Mucosa of rectum (tissue), 2 donors: Measurements from ENCODE around the gene DNTT.

Source experiments
- H3K27ac ChIP-seq, 2 donors: one replicate each; pipeline ENCODE4 v1.7.0; 2013; ENCODE audit warnings: inconsistent platforms in 2 of 2, low read depth in 2 of 2, low read length in 2 of 2
- H3K27me3 ChIP-seq, 2 donors: one replicate each; pipeline ENCODE4 v1.7.0; 2013; ENCODE audit warnings: low read length in 2 of 2; ENCODE audit not compliant: control insufficient read depth in 2 of 2, insufficient read depth in 2 of 2
- H3K36me3 ChIP-seq, 2 donors: one replicate each; pipeline ENCODE4 v1.7.0; 2013; ENCODE audit warnings: low read length in 2 of 2; ENCODE audit not compliant: control insufficient read depth in 2 of 2, insufficient read depth in 2 of 2
- H3K4me1 ChIP-seq, 2 donors: one replicate each; pipeline ENCODE4 v1.7.0; 2013; ENCODE audit warnings: low read length in 2 of 2, mild to moderate bottlenecking in 1 of 2; ENCODE audit not compliant: control insufficient read depth in 2 of 2, insufficient read depth in 2 of 2
- H3K4me3 ChIP-seq, 2 donors: one replicate each; pipeline ENCODE4 v1.7.0; 2013; ENCODE audit warnings: low read length in 2 of 2
- H3K9ac ChIP-seq, 2 donors: one replicate each; pipeline ENCODE4 v1.7.0; 2013; ENCODE audit warnings: low read length in 2 of 2, low read depth in 1 of 2, mild to moderate bottlenecking in 1 of 2
- H3K9me3 ChIP-seq, 2 donors: one replicate each; pipeline ENCODE4 v1.7.0; 2013; ENCODE audit warnings: low read length in 2 of 2; ENCODE audit not compliant: control insufficient read depth in 2 of 2
- donor health status: healthy.
- donor health status: Normal muscosa, but diverticular disease.

DNTT gene

GRCh38 chr10:96371356-96371755, 67.1 kb downstream of the DNTT start:
- Histone ChIP-seq H3K27me3 (peaks cover 0 to 3% of the 10 kb centered on the region in 2 donors), H3K4me1 (peaks cover 6 to 7% of the 10 kb centered on the region in 2 donors), H3K27ac (no peak overlapping the region), H3K9me3 (no peaks in the 10 kb centered on the region), H3K36me3 (no peaks in the 10 kb centered on the region), H3K9ac (no peak overlapping the region), H3K4me3 (no peak overlapping the region)

- H3K36me3 ChIP-seq, result no peaks in the 10 kb centered on the region
- peaks cover 0 to 3% of the 10 kb centered on the region in 2 donors for H3K27me3 ChIP-seq
- no peaks in the 10 kb centered on the region for H3K9me3 ChIP-seq
- peaks cover 6 to 7% of the 10 kb centered on the region in 2 donors for H3K4me1 ChIP-seq
- no peak overlapping the region for H3K9ac ChIP-seq
- no peak overlapping the region for H3K4me3 ChIP-seq
- H3K27ac ChIP-seq, result no peak overlapping the region
Measured at GRCh38 chr10:96374004-96374403, 69.8 kb downstream of the DNTT start.

GRCh38 chr10:96374639-96374984, 70.4 kb downstream of the DNTT start:
- Histone ChIP-seq H3K4me1 (peaks cover 6 to 7% of the 10 kb centered on the region in 2 donors), H3K27ac (no peak overlapping the region), H3K9ac (no peak overlapping the region), H3K9me3 (no peaks in the 10 kb centered on the region), H3K36me3 (no peaks in the 10 kb centered on the region), H3K27me3 (peaks cover 0 to 3% of the 10 kb centered on the region in 2 donors), H3K4me3 (no peak overlapping the region)

- peak overlapping the region in 1 of 2 donors; percentile 46 for H3K9ac ChIP-seq
Measured at GRCh38 chr10:96374985-96375830, 71.0 kb downstream of the DNTT start.

GRCh38 chr10:96376483-96376882, 72.2 kb downstream of the DNTT start:
- Histone ChIP-seq H3K9ac (no peak overlapping the region), H3K4me1 (peaks cover 6 to 7% of the 10 kb centered on the region in 2 donors), H3K4me3 (no peak overlapping the region), H3K36me3 (no peaks in the 10 kb centered on the region), H3K9me3 (no peaks in the 10 kb centered on the region), H3K27me3 (no peaks in the 10 kb centered on the region), H3K27ac (no peak overlapping the region)

More at GRCh38 chr10:96374985-96375830, 71.0 kb downstream of the DNTT start:
- Histone ChIP-seq H3K27me3 (no peaks in the 10 kb centered on the region), H3K9me3 (no peaks in the 10 kb centered on the region), H3K27ac (no peak overlapping the region), H3K36me3 (no peaks in the 10 kb centered on the region), H3K4me3 (peak overlapping the region; percentile 66 to 75), H3K4me1 (peaks cover 6 to 7% of the 10 kb centered on the region in 2 donors)

- peaks cover 6 to 7% of the 10 kb centered on the region in 2 donors for H3K4me1 ChIP-seq
- H3K36me3 ChIP-seq, result no peaks in the 10 kb centered on the region
- H3K27me3 ChIP-seq, result no peaks in the 10 kb centered on the region
Measured at GRCh38 chr10:96377816-96378294, 73.6 kb downstream of the DNTT start.

GRCh38 chr10:96378741-96379140, 74.5 kb downstream of the DNTT start:
- H3K27ac ChIP-seq, result no peak overlapping the region

More at GRCh38 chr10:96377816-96378294, 73.6 kb downstream of the DNTT start:
- Histone ChIP-seq H3K4me3 (no peak overlapping the region), H3K27ac (no peak overlapping the region), H3K9ac (no peak overlapping the region), H3K9me3 (no peaks in the 10 kb centered on the region)

GRCh38 chr10:96379758-96380157, 75.5 kb downstream of the DNTT start:
- H3K4me3 ChIP-seq, result no peak overlapping the region
- no peak overlapping the region for H3K27ac ChIP-seq
- no peak overlapping the region for H3K9ac ChIP-seq
- no peaks in the 10 kb centered on the region for H3K9me3 ChIP-seq
- no peaks in the 10 kb centered on the region for H3K27me3 ChIP-seq
- peaks cover 6 to 7% of the 10 kb centered on the region in 2 donors for H3K4me1 ChIP-seq
- no peaks in the 10 kb centered on the region for H3K36me3 ChIP-seq

More at GRCh38 chr10:96378741-96379140, 74.5 kb downstream of the DNTT start:
- peaks cover 6 to 7% of the 10 kb centered on the region in 2 donors for H3K4me1 ChIP-seq
- H3K27me3 ChIP-seq, result no peaks in the 10 kb centered on the region
- no peak overlapping the region for H3K9ac ChIP-seq
- no peak overlapping the region for H3K4me3 ChIP-seq
- H3K36me3 ChIP-seq, result no peaks in the 10 kb centered on the region
- no peaks in the 10 kb centered on the region for H3K9me3 ChIP-seq

- no peaks in the 10 kb centered on the region for H3K27me3 ChIP-seq
- no peak overlapping the region for H3K27ac ChIP-seq
- H3K4me3 ChIP-seq, result no peak overlapping the region
- no peaks in the 10 kb centered on the region for H3K36me3 ChIP-seq
- no peak overlapping the region for H3K9ac ChIP-seq
- no peaks in the 10 kb centered on the region for H3K9me3 ChIP-seq
- H3K4me1 ChIP-seq, result no peaks in the 10 kb centered on the region
Measured at GRCh38 chr10:96380821-96381220, 76.6 kb downstream of the DNTT start.

GRCh38 chr10:96384506-96384905, 80.3 kb downstream of the DNTT start:
- H3K27me3 ChIP-seq, result no peaks in the 10 kb centered on the region
- no peak overlapping the region for H3K4me3 ChIP-seq
- no peaks in the 10 kb centered on the region for H3K36me3 ChIP-seq
- no peaks in the 10 kb centered on the region for H3K9me3 ChIP-seq
- no peak overlapping the region for H3K9ac ChIP-seq
- H3K27ac ChIP-seq, result no peak overlapping the region
- no peaks in the 10 kb centered on the region for H3K4me1 ChIP-seq
